Suprapubic skin (tissue), 4 donors: ENCODE data around the gene TRMT2A. TPM values are rescaled to one million over a fixed set of nuclear protein-coding genes. Genes with fewer than 3 reads are reported as not detected.

Source experiments
- DNase-seq, 2 donors: peaks; one replicate each; pipeline ENCODE4 v3.0.0-alpha.2; 2019; ENCODE audit warnings: low spot score in 2 of 2
- H3K27ac ChIP-seq: fragments of 200-600 bp; sonication (generic); one replicate; pipeline ENCODE4 v1.5.1; 2019
- H3K27me3 ChIP-seq: fragments of 200-600 bp; sonication (generic); one replicate; pipeline ENCODE4 v1.5.1; 2019
- H3K36me3 ChIP-seq: fragments of 200-600 bp; sonication (generic); one replicate; pipeline ENCODE4 v1.5.1; 2019
- H3K4me1 ChIP-seq: fragments of 200-600 bp; sonication (generic); one replicate; pipeline ENCODE4 v1.5.1; 2019
- H3K4me3 ChIP-seq: fragments of 200-600 bp; sonication (generic); one replicate; pipeline ENCODE4 v1.5.1; 2019; ENCODE audit warnings: mild to moderate bottlenecking
- H3K9me3 ChIP-seq: fragments of 200-600 bp; sonication (generic); one replicate; pipeline ENCODE4 v1.5.1; 2019
- CTCF ChIP-seq, 2 donors: fragments of 200-600 bp in 1 of 2; fragments of 450-650 bp in 1 of 2; sonication (generic) in 1 of 2; IDR thresholded peaks; one replicate each; pipeline ENCODE4 v1.5.1; 2016 to 2019; ENCODE audit warnings: antibody characterized with exemption in 2 of 2, mild to moderate bottlenecking in 1 of 2, moderate library complexity in 1 of 2
- EP300 ChIP-seq: sonication (generic); formaldehyde crosslinking; IDR thresholded peaks from one replicate; pipeline ENCODE4 v1.6.1; 2017; ENCODE audit warnings: antibody characterized with exemption
- POLR2A ChIP-seq, 2 donors: fragments of 450-650 bp; IDR thresholded peaks; one replicate each; pipeline ENCODE4 v1.6.1; 2017; ENCODE audit warnings: antibody characterized with exemption in 2 of 2, mild to moderate bottlenecking in 2 of 2, moderate library complexity in 2 of 2
- POLR2AphosphoS5 ChIP-seq, 3 donors: sonication (generic); formaldehyde crosslinking; IDR thresholded peaks; one replicate each; pipeline ENCODE4 v1.6.1; 2017; ENCODE audit warnings: antibody characterized with exemption in 3 of 3
- WGBS: methylation state at CpG from one replicate; pipeline ENCODE4 v1.1.5; 2018; 5-methylcytosine and 5-hydroxymethylcytosine counted together
- total RNA-seq, 4 donors: library from RNA; depleted of rRNA; stranded (reverse); fragments of >200 nt; gene quantifications; one replicate each; pipeline ENCODE4 v1.1.0, GENCODE V29; 2016

TRMT2A gene
- total RNA-seq, 4 donors from 2014 or later, result 52.0 to 98.6 (median 55.7) TPM

- Histone ChIP-seq H3K27me3 (no peaks in the 10 kb centered on the region), H3K4me1 (no peaks in the 10 kb centered on the region), H3K36me3 (peaks cover 100% of the 10 kb centered on the region), H3K9me3 (peaks cover 3% of the 10 kb centered on the region), H3K27ac (no peak overlapping the region), H3K4me3 (no peak overlapping the region)
- DNase-seq, result no peak
- TF ChIP-seq POLR2A (IDR thresholded peaks at IDR 0.05) (no peak), POLR2AphosphoS5 (IDR thresholded peaks at IDR 0.05) (no peak), CTCF (IDR thresholded peaks at IDR 0.05) (no peak), EP300 (no peak)
- WGBS, result 92% methylated on average over 16 of the region's 16 CpGs
Measured at GRCh38 chr22:20091690-20092476, 25.1 kb downstream of the TRMT2A start.

GRCh38 chr22:20090730-20091240, 26.2 kb downstream of the TRMT2A start:
- WGBS, result 91% methylated on average over 9 of the region's 9 CpGs
- H3K4me1 ChIP-seq, result no peaks in the 10 kb centered on the region
- H3K27ac ChIP-seq, result no peak overlapping the region
- DNase-seq, result no peak
- no peaks in the 10 kb centered on the region for H3K9me3 ChIP-seq
- TF ChIP-seq CTCF (IDR thresholded peaks at IDR 0.05), result no peak
- no peak for TF ChIP-seq EP300
- TF ChIP-seq POLR2AphosphoS5 (IDR thresholded peaks at IDR 0.05), result no peak
- no peak for TF ChIP-seq POLR2A (IDR thresholded peaks at IDR 0.05)
- no peak overlapping the region for H3K4me3 ChIP-seq
- peaks cover 100% of the 10 kb centered on the region for H3K36me3 ChIP-seq
- no peaks in the 10 kb centered on the region for H3K27me3 ChIP-seq

GRCh38 chr22:20089977-20090729, 26.9 kb downstream of the TRMT2A start:
- no peaks in the 10 kb centered on the region for H3K9me3 ChIP-seq
- no peak overlapping the region for H3K4me3 ChIP-seq
- H3K36me3 ChIP-seq, result peaks cover 97% of the 10 kb centered on the region
- no peak overlapping the region for H3K27ac ChIP-seq
- no peak for DNase-seq
- H3K4me1 ChIP-seq, result no peaks in the 10 kb centered on the region
- TF ChIP-seq CTCF (IDR thresholded peaks at IDR 0.05) (no peak), POLR2AphosphoS5 (IDR thresholded peaks at IDR 0.05) (no peak), POLR2A (IDR thresholded peaks at IDR 0.05) (no peak), EP300 (no peak)
- 96% methylated on average over 8 of the region's 11 CpGs for WGBS
- no peaks in the 10 kb centered on the region for H3K27me3 ChIP-seq

- Histone ChIP-seq H3K4me3 (no peak overlapping the region), H3K4me1 (peaks cover 5% of the 10 kb centered on the region), H3K9me3 (no peaks in the 10 kb centered on the region), H3K36me3 (peaks cover 89% of the 10 kb centered on the region), H3K27me3 (no peaks in the 10 kb centered on the region), H3K27ac (no peak overlapping the region)
- WGBS, result 90% methylated on average over 13 of the region's 17 CpGs
- TF ChIP-seq CTCF (IDR thresholded peaks at IDR 0.05) (no peak), POLR2A (IDR thresholded peaks at IDR 0.05) (no peak), EP300 (no peak), POLR2AphosphoS5 (IDR thresholded peaks at IDR 0.05) (no peak)
- no peak for DNase-seq
Measured at GRCh38 chr22:20089226-20089976, 27.6 kb downstream of the TRMT2A start.
